GM12873 (cell line): Measurements from ENCODE around the gene NR2F1.

Experiments used
- CTCF ChIP-seq: IDR thresholded peaks from 2 replicates; pipeline ENCODE4 v1.5.1; 2012; ENCODE audit warnings: low read depth, mild to moderate bottlenecking, moderate library complexity, low read length, control low read depth; ENCODE audit not compliant: insufficient read depth; ENCODE audit errors: missing control alignments

The NR2F1 gene

GRCh38 chr5:93585041-93585766 lies 2.2 kb downstream of the NR2F1 start:
- no peak for TF ChIP-seq CTCF

GRCh38 chr5:93585767-93586385 lies 2.9 kb downstream of the NR2F1 start:
- no peak for TF ChIP-seq CTCF

GRCh38 chr5:93586736-93587596 lies 3.9 kb downstream of the NR2F1 start:
- no peak for TF ChIP-seq CTCF

GRCh38 chr5:93587597-93588351 lies 4.8 kb downstream of the NR2F1 start:
- no peak for TF ChIP-seq CTCF

GRCh38 chr5:93588352-93589151 lies 5.5 kb downstream of the NR2F1 start:
- TF ChIP-seq CTCF = no peak

GRCh38 chr5:93589152-93589828 lies 6.3 kb downstream of the NR2F1 start:
- no peak for TF ChIP-seq CTCF
